GM21528 (cell line): ENCODE results near the gene SDF2L1.
"Not testable (repeated sequence)": the region's sequence is repeated elsewhere in the genome, so short reads cannot be mapped to it uniquely, and the experiment has no call there.

Experiments
- ATAC-seq: cut with Tn5 transposase; IDR thresholded peaks from one replicate; pipeline ENCODE4 v1.9.1; 2021; ENCODE audit warnings: mild to moderate bottlenecking, moderate library complexity; ENCODE audit not compliant: unreplicated experiment, low FRiP score

The SDF2L1 gene

DNA sequence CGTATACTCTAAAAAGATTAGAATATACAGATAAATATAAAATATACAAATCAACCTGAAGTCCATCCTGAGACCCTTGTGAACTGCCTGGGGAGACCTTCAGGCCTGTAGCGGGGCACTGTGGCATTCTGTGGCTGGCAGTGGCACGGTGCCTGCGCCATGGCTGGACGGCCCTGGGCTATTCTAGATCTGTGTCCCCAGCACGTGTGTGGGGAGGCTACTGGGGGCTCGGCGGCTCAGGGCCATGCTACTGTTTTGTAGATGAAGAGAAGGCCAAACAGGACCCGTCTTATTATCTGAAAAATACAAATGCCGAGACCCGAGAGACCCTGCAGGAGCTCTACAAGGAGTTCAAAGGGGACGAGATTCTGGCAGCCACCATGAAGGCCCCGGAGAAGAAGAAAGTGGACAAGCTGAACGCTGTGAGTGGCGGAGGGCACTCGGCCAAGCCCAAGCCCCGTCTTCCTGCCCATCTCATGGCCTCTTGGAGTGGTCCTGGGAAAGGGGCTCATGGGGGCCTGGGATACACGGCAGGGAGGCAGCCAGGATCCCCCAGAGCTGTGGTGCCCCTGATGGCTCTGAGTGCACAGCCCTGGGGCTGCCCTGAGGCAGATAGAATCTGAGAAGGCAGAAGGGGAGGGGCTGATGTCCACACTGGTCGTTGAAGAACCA, 42.5 kb downstream of the SDF2L1 start:
- ATAC-seq, result no peak

DNA sequence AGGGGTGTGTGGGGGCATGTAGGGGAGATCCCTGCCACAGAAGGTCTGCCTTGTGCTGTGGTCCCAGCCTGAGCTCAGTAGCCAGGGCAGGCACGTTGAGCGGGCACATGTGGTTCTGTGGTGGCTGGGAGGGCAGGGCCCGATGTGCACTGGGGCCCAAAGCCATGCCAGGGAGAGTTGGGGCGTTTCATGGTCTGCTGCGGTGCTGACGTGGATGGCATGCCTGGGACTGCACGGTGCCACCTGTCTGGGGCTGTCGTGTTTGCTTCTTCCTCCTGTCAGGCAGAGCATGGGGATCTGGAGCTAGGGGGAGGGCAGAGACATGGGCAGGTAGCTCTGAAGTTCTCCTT, 43.0 kb downstream of the SDF2L1 start:
- ATAC-seq, result no peak

DNA sequence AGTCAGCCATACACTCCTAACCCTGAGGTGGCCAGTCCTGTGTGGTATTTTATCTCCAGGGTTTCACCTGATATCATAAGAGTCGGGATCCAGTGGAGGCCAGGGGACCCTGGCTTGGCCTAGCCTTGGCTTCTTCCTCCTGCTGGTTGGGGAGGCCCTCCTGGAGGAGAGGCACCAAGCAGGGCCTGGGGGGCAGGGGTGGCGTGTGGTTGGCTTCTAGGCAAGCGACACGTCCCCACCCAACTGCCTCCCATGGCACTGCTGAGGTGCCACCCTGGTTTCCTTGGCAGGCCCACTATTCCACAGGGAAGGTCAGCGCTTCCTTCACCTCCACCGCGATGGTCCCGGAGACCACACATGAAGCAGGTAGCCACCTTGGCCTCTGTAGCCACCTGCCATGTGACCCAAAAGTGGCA, 44.1 kb downstream of the SDF2L1 start:
- ATAC-seq, result no peak

DNA sequence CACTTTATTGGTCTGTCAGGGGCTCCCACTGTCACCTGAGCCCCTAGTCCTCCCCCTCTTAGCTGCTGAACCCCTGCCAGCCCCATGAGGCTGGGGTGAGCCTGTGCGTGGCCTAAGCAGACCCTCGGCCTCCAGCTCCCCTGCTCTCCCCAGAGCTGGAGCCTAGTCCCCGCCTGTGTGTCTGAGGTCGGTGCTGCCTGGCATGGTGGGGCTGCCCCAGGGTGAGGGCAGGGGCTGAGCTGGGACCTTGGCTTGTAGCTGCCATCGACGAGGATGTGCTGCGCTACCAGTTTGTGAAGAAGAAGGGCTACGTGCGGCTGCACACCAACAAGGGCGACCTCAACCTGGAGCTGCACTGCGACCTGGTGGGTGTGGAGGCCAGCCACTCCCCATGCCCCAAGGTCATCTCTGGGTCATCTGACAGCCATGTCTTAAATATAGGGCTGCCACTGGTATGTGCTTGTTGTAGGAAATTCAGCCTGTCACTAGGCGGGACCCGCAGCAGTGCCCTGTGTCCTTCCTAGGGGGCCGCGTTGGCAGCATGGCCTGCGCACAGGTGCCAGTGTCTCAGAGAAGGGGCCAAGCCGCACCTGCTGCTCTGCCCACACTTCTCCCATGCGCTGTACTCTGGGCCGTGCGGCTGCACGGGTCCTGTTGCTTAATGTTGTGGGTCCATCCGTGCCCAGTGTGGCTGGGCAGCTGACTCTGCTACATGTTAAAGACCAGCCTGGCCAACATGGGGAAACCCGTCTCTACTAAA, 44.7 kb downstream of the SDF2L1 start:
- no peak for ATAC-seq

DNA sequence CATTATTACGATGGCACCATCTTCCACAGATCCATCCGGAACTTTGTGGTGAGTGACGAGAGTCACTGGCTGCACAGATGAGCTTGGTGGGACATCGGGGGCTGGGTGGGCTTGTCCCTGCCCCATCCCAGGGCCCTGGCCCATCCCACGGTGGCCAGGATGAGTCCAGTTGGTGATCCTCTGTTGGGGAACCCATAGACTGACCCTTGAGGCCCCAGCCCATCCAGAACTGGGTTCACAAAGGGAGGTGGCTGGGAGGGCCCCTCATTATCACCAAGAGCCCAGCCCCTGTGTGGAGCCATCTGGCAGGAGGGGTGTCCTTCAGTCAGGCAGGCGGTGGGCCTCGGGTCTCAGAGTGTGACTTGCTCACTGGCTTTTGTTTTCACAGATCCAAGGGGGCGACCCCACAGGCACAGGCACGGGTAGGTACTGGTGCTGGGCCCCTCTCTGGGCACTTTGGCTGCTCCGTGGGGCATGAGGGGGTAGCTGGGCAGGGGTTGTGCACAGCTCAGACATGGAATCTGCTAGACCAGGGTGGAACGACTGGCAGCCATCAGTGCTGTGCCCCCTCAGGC, 45.7 kb downstream of the SDF2L1 start:
- no peak for ATAC-seq

DNA sequence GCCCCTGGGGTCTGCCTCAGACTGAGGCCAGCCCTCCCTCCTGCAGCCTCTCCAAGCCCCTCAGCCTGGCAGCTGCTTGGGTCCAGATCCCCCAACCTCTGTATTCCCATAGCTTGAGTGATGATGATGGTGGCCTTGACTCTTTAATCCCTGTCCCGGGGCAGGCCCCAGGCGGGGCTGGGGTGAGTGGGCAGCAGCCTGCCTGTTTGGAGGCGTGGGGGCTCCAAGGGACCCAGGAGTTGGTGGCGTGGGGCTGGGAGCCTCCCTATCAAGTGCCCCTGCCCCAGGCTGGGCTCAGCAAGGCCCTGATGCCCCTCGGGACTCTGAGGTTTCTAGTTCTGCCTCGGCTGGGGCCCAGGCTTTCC, 46.2 kb downstream of the SDF2L1 start:
- ATAC-seq, result no peak

DNA sequence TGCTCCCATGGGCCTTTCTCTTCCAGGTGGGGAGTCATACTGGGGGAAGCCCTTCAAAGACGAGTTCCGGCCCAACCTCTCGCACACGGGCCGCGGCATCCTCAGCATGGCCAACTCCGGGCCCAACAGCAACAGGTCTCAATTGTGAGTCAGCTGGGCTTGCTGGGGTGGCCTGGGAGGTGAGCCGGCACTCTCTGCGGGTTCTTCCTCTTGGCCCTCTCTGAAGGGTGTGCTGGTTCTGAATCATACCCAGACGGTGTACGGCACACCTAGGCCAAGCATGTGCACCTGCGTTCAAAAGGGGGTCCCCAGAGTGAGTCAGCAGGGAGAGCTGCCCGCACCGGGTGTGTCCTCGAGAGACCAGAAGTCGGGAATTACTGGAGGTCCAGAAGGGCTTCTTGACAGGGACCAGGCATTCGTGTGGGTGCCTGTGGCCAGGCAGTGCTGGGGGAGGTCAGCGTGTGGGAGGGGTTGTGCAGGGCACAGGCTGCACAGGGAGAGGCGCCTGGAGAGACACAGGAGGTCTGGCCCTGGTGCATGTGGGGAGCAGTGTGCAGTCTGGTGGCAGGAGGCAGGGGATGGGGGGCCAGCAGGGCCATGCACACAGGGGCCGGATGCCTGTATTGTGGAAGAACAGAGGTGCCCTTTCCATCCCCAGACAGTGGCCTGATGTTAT, 46.7 kb downstream of the SDF2L1 start:
- no peak for ATAC-seq

DNA sequence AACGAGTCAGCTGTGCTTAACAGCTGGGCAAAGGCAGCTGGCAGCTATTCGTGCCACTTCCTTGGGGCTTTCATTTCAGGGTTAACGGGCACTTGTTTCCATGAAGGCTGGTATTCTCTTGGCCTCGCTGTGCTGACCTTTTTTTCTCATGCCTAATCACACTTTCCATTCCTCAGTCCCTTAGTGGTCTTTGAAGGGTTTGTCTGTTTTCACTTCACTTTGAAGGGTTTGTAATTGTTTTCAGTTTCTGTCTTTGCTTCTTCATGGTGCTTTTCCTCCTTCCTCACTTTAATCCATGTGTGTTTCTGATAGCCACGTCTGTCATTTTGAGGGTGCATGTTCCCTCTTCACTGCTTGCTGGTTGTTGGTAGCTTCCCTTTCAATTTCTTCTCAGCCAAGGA, 48.3 kb downstream of the SDF2L1 start:
- no peak for ATAC-seq

DNA sequence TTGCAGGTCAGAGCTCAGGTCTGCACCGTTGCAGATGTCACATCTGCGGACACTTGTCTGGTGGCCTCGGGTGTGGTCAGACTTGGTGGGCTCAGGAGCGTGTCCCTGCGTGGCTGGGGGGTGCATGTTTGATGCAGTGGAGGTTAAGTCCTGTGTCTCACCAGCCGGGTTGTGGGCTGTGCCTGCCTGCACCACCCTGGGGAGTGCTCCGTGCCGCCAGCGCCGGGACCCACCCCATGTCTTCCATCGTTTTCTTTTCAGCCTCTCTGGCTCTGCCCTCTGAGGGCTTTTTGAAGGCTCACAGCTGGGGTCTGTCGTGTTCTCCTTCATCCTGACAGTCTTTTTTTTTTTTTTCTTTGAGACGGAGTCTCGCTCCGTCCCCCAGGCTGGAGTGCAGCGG, 49.7 kb downstream of the SDF2L1 start:
- no peak for ATAC-seq

DNA sequence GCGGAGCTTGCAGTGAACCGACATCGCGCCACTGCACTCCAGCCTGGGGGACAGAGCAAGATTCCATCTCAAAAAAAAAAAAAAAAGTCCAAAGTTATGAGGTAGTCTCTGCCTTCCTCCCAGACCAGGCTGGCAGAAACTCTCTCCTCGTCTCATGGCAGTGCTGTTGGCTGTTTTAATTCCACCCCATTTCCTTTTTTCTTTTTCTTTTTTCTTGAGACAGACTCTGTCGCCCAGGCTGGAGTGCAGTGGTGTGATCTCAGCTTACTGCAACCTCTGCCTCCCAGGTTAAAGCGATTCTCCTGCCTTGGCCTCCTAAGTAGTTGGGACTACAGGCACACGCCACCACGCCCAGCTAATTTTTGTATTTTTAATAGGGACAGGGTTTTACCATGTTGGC, 50.8 kb downstream of the SDF2L1 start:
- not testable (repeated sequence) for ATAC-seq

DNA sequence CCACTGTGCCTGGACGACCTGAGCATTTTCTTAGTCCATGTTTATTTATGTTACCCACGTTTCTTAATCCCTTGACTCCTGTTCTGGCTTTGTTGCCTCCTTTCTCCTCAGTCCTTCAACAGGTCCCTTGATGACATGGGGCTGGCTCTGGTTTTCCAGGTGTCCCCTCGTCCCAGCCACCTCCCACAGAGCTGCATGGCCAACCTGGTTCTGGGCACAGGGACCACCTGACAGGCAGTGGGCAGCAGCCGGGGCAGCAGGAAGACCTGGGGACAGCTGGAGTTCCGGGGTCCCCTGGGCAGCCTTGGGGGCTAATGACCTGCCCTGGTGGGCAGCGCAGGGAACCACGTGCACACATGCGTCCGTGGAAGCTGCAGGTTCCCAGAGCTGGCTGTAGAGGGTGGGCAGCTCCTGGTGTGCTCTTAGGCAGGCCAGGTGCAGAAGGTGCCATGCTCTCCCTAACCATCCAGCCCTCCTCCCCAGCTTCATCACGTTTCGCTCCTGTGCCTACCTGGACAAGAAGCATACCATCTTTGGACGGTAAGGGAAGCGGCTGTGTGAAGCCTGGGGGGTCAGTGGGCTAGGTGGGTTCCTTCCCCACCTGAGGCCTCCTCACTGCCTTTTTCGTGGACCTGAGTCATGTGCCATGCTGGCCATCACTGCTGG, 51.4 kb downstream of the SDF2L1 start:
- ATAC-seq, result no peak
